Liver (tissue), 9 donors: ENCODE data around the gene XKR3. TPM values are rescaled to one million over a fixed set of nuclear protein-coding genes. Genes with fewer than 3 reads are reported as not detected.

Experiments
- DNase-seq: peaks from one replicate; pipeline ENCODE4 v3.0.0-alpha.2; 2017; ENCODE audit warnings: low spot score
- H3K27ac ChIP-seq, 2 donors: one replicate each; pipeline ENCODE4 v1.7.0; 2013; ENCODE audit warnings: inconsistent platforms in 2 of 2, low read length in 2 of 2, control low read depth in 1 of 2, low read depth in 1 of 2, mild to moderate bottlenecking in 1 of 2
- H3K27me3 ChIP-seq, 4 donors: one replicate each; pipeline versions ENCODE4 v1.6.1 to v1.7.0; 2013; ENCODE audit warnings: low read length in 3 of 4, inconsistent platforms in 1 of 4, mild to moderate bottlenecking in 1 of 4, moderate library complexity in 1 of 4; ENCODE audit not compliant: control insufficient read depth in 4 of 4, insufficient read depth in 4 of 4
- H3K36me3 ChIP-seq, 4 donors: one replicate each; pipeline versions ENCODE4 v1.6.1 to v1.7.0; 2013; ENCODE audit warnings: low read length in 3 of 4, mild to moderate bottlenecking in 3 of 4, low read depth in 1 of 4, moderate library complexity in 1 of 4; ENCODE audit not compliant: control insufficient read depth in 4 of 4, insufficient read depth in 3 of 4
- H3K4me1 ChIP-seq, 4 donors: one replicate each; pipeline versions ENCODE4 v1.6.1 to v1.7.0; 2013; ENCODE audit warnings: low read length in 3 of 4, mild to moderate bottlenecking in 3 of 4, moderate library complexity in 1 of 4; ENCODE audit not compliant: control insufficient read depth in 4 of 4, insufficient read depth in 4 of 4
- H3K4me3 ChIP-seq, 3 donors: one replicate each; pipeline versions ENCODE4 v1.6.1 to v1.7.0; 2013; ENCODE audit warnings: low read length in 3 of 3, control low read depth in 1 of 3, low read depth in 1 of 3, mild to moderate bottlenecking in 1 of 3
- H3K9ac ChIP-seq, 2 donors: one replicate each; pipeline ENCODE4 v1.7.0; 2013; ENCODE audit warnings: low read length in 2 of 2, mild to moderate bottlenecking in 2 of 2, moderate library complexity in 2 of 2, control low read depth in 1 of 2, low read depth in 1 of 2
- H3K9me3 ChIP-seq, 4 donors: one replicate each; pipeline versions ENCODE4 v1.6.1 to v1.7.0; 2013; ENCODE audit warnings: low read length in 3 of 4; ENCODE audit not compliant: control insufficient read depth in 4 of 4
- ATF3 ChIP-seq: IDR thresholded peaks from 2 replicates; pipeline ENCODE4 v1.6.1; 2016; ENCODE audit warnings: antibody characterized with exemption
- CTCF ChIP-seq: fragments of 150-350 bp; IDR thresholded peaks from 2 replicates; pipeline ENCODE4 v1.5.1; 2017; ENCODE audit warnings: improper control_type of control experiment, low read depth, low read length; ENCODE audit not compliant: missing input control
- EGR1 ChIP-seq, 2 donors: IDR thresholded peaks; 2 replicates each; pipeline ENCODE4 v1.6.1; 2016 to 2018; ENCODE audit warnings: antibody characterized with exemption in 2 of 2, low read depth in 2 of 2
- FOXA1 ChIP-seq: IDR thresholded peaks from 2 replicates; pipeline ENCODE4 v1.6.1; 2016; ENCODE audit warnings: antibody characterized with exemption
- FOXA2 ChIP-seq: IDR thresholded peaks from 2 replicates; pipeline ENCODE4 v1.6.1; 2016; ENCODE audit warnings: antibody characterized with exemption
- GABPA ChIP-seq, 2 donors: IDR thresholded peaks in 1 of 2; conservative IDR thresholded peaks in 1 of 2; 2 replicates each; pipeline ENCODE4 v1.6.1; 2016; ENCODE audit warnings: antibody characterized with exemption in 2 of 2, mild to moderate bottlenecking in 1 of 2, moderate library complexity in 1 of 2
- HNF4A ChIP-seq, 2 donors: conservative IDR thresholded peaks; 2 replicates each; pipeline ENCODE4 v1.6.1; 2016; ENCODE audit warnings: antibody characterized with exemption in 2 of 2, mild to moderate bottlenecking in 2 of 2
- HNF4G ChIP-seq: IDR thresholded peaks from 2 replicates; pipeline ENCODE4 v1.6.1; 2016; ENCODE audit warnings: antibody characterized with exemption
- JUND ChIP-seq, 2 donors: IDR thresholded peaks; 2 replicates each; pipeline ENCODE4 v1.6.1; 2016; ENCODE audit warnings: antibody characterized with exemption in 2 of 2
- MAX ChIP-seq: IDR thresholded peaks from 2 replicates; pipeline ENCODE4 v1.6.1; 2016; ENCODE audit warnings: antibody characterized with exemption
- NR2F2 ChIP-seq: IDR thresholded peaks from 2 replicates; pipeline ENCODE4 v1.6.1; 2016; ENCODE audit warnings: antibody characterized with exemption
- RAD21 ChIP-seq, 2 donors: IDR thresholded peaks; 2 replicates each; pipeline ENCODE4 v1.6.1; 2016; ENCODE audit warnings: antibody characterized with exemption in 2 of 2, mild to moderate bottlenecking in 2 of 2
- REST ChIP-seq: IDR thresholded peaks from 2 replicates; pipeline ENCODE4 v1.6.1; 2016; ENCODE audit warnings: antibody characterized with exemption, mild to moderate bottlenecking
- RXRA ChIP-seq, 2 donors: IDR thresholded peaks; 2 replicates each; pipeline ENCODE4 v1.6.1; 2017 to 2018; ENCODE audit warnings: antibody characterized with exemption in 2 of 2, mild to moderate bottlenecking in 1 of 2
- SP1 ChIP-seq: IDR thresholded peaks from 2 replicates; pipeline ENCODE4 v1.6.1; 2018; ENCODE audit warnings: antibody characterized with exemption, mild to moderate bottlenecking
- TAF1 ChIP-seq: conservative IDR thresholded peaks from 2 replicates; pipeline ENCODE4 v1.6.1; 2016; ENCODE audit warnings: antibody characterized with exemption, mild to moderate bottlenecking
- ZBTB33 ChIP-seq: IDR thresholded peaks from 2 replicates; pipeline ENCODE4 v1.6.1; 2016; ENCODE audit warnings: antibody characterized with exemption
- WGBS: extraction: QIAGEN DNeasy Blood & Tissue Kit; methylation state at CpG from one replicate; pipeline ENCODE4 v1.1.7; 2013; 5-methylcytosine and 5-hydroxymethylcytosine counted together
- polyA plus RNA-seq, 2 donors: library from polyadenylated mRNA; stranded (reverse) in 1 of 2; unstranded in 1 of 2; fragments of 200-250 nt in 1 of 2; fragments of >200 nt in 1 of 2; fragmentation: Nextera tagmentation in 1 of 2; extraction: Ambion mirVana in 1 of 2; gene quantifications; one replicate each; pipeline versions ENCODE4 v1.2.1 to v1.2.3, GENCODE V29; 2013 to 2015
- total RNA-seq, 2 donors: library from RNA; depleted of rRNA; stranded (reverse); fragments of >200 nt; gene quantifications; one replicate each; pipeline ENCODE4 v1.2.3, GENCODE V29; 2014
- donor health status: healthy.
- donor health status: healthy.
- donor health status: healthy.
- donor health status: healthy.
- donor health status: healthy.

Gene XKR3
- total and polyA plus RNA-seq, 4 donors: not detected

GRCh38 chr22:16777284-16777924, 47.8 kb downstream of the XKR3 start:
- WGBS: 49% methylated on average over 2 of the region's 2 CpGs
- Histone ChIP-seq H3K27me3 (peaks cover 0 to 2% (median 0%) of the 10 kb centered on the region in 4 donors), H3K4me1 (no peaks in the 10 kb centered on the region), H3K36me3 (no peaks in the 10 kb centered on the region), H3K27ac (no peak overlapping the region), H3K4me3 (no peak overlapping the region), H3K9ac (no peak overlapping the region), H3K9me3 (peaks cover 0 to 1% (median 0%) of the 10 kb centered on the region in 4 donors)
- no peak for DNase-seq
- no peak for TF ChIP-seq HNF4G
- TF ChIP-seq EGR1 (IDR thresholded peaks at IDR 0.05; ENCODE audit: low read depth in 2 of 2): no peak
- TF ChIP-seq FOXA1: no peak
- no peak for TF ChIP-seq FOXA2
- no peak for TF ChIP-seq NR2F2
- no peak for TF ChIP-seq TAF1
- TF ChIP-seq RAD21 (IDR thresholded peaks at IDR 0.05): no peak
- TF ChIP-seq JUND (IDR thresholded peaks at IDR 0.05): no peak
- no peak for TF ChIP-seq HNF4A (conservative IDR thresholded peaks at IDR 0.05)
- TF ChIP-seq SP1: no peak
- TF ChIP-seq REST: no peak
- TF ChIP-seq ATF3: no peak
- TF ChIP-seq GABPA (IDR thresholded peaks at IDR 0.05 in 1 of 2, conservative IDR thresholded peaks at IDR 0.05 in 1 of 2): no peak
- TF ChIP-seq RXRA (IDR thresholded peaks at IDR 0.05): no peak
- TF ChIP-seq MAX: no peak
- TF ChIP-seq CTCF: no peak
- TF ChIP-seq ZBTB33: no peak
